Liver (tissue), 9 donors: Measurements from ENCODE around the gene GART. TPM values are rescaled to one million over a fixed set of nuclear protein-coding genes. Genes with fewer than 3 reads are reported as not detected.

ENCODE experiments used
- DNase-seq: peaks from one replicate; pipeline ENCODE4 v3.0.0-alpha.2; 2017; ENCODE audit warnings: low spot score
- H3K27ac ChIP-seq, 2 donors: one replicate each; pipeline ENCODE4 v1.7.0; 2013; ENCODE audit warnings: inconsistent platforms in 2 of 2, low read length in 2 of 2, control low read depth in 1 of 2, low read depth in 1 of 2, mild to moderate bottlenecking in 1 of 2
- H3K27me3 ChIP-seq, 4 donors: one replicate each; pipeline versions ENCODE4 v1.6.1 to v1.7.0; 2013; ENCODE audit warnings: low read length in 3 of 4, inconsistent platforms in 1 of 4, mild to moderate bottlenecking in 1 of 4, moderate library complexity in 1 of 4; ENCODE audit not compliant: control insufficient read depth in 4 of 4, insufficient read depth in 4 of 4
- H3K36me3 ChIP-seq, 4 donors: one replicate each; pipeline versions ENCODE4 v1.6.1 to v1.7.0; 2013; ENCODE audit warnings: low read length in 3 of 4, mild to moderate bottlenecking in 3 of 4, low read depth in 1 of 4, moderate library complexity in 1 of 4; ENCODE audit not compliant: control insufficient read depth in 4 of 4, insufficient read depth in 3 of 4
- H3K4me1 ChIP-seq, 4 donors: one replicate each; pipeline versions ENCODE4 v1.6.1 to v1.7.0; 2013; ENCODE audit warnings: low read length in 3 of 4, mild to moderate bottlenecking in 3 of 4, moderate library complexity in 1 of 4; ENCODE audit not compliant: control insufficient read depth in 4 of 4, insufficient read depth in 4 of 4
- H3K4me3 ChIP-seq, 3 donors: one replicate each; pipeline versions ENCODE4 v1.6.1 to v1.7.0; 2013; ENCODE audit warnings: low read length in 3 of 3, control low read depth in 1 of 3, low read depth in 1 of 3, mild to moderate bottlenecking in 1 of 3
- H3K9ac ChIP-seq, 2 donors: one replicate each; pipeline ENCODE4 v1.7.0; 2013; ENCODE audit warnings: low read length in 2 of 2, mild to moderate bottlenecking in 2 of 2, moderate library complexity in 2 of 2, control low read depth in 1 of 2, low read depth in 1 of 2
- H3K9me3 ChIP-seq, 4 donors: one replicate each; pipeline versions ENCODE4 v1.6.1 to v1.7.0; 2013; ENCODE audit warnings: low read length in 3 of 4; ENCODE audit not compliant: control insufficient read depth in 4 of 4
- EGR1 ChIP-seq, 2 donors: IDR thresholded peaks; 2 replicates each; pipeline ENCODE4 v1.6.1; 2016 to 2018; ENCODE audit warnings: antibody characterized with exemption in 2 of 2, low read depth in 2 of 2
- FOXA1 ChIP-seq: IDR thresholded peaks from 2 replicates; pipeline ENCODE4 v1.6.1; 2016; ENCODE audit warnings: antibody characterized with exemption
- FOXA2 ChIP-seq: IDR thresholded peaks from 2 replicates; pipeline ENCODE4 v1.6.1; 2016; ENCODE audit warnings: antibody characterized with exemption
- GABPA ChIP-seq, 2 donors: IDR thresholded peaks in 1 of 2; conservative IDR thresholded peaks in 1 of 2; 2 replicates each; pipeline ENCODE4 v1.6.1; 2016; ENCODE audit warnings: antibody characterized with exemption in 2 of 2, mild to moderate bottlenecking in 1 of 2, moderate library complexity in 1 of 2
- HNF4A ChIP-seq, 2 donors: conservative IDR thresholded peaks; 2 replicates each; pipeline ENCODE4 v1.6.1; 2016; ENCODE audit warnings: antibody characterized with exemption in 2 of 2, mild to moderate bottlenecking in 2 of 2
- NR2F2 ChIP-seq: IDR thresholded peaks from 2 replicates; pipeline ENCODE4 v1.6.1; 2016; ENCODE audit warnings: antibody characterized with exemption
- RAD21 ChIP-seq, 2 donors: IDR thresholded peaks; 2 replicates each; pipeline ENCODE4 v1.6.1; 2016; ENCODE audit warnings: antibody characterized with exemption in 2 of 2, mild to moderate bottlenecking in 2 of 2
- REST ChIP-seq: IDR thresholded peaks from 2 replicates; pipeline ENCODE4 v1.6.1; 2016; ENCODE audit warnings: antibody characterized with exemption, mild to moderate bottlenecking
- RXRA ChIP-seq, 2 donors: IDR thresholded peaks; 2 replicates each; pipeline ENCODE4 v1.6.1; 2017 to 2018; ENCODE audit warnings: antibody characterized with exemption in 2 of 2, mild to moderate bottlenecking in 1 of 2
- SP1 ChIP-seq: IDR thresholded peaks from 2 replicates; pipeline ENCODE4 v1.6.1; 2018; ENCODE audit warnings: antibody characterized with exemption, mild to moderate bottlenecking
- WGBS: extraction: QIAGEN DNeasy Blood & Tissue Kit; methylation state at CpG from one replicate; pipeline ENCODE4 v1.1.7; 2013; 5-methylcytosine and 5-hydroxymethylcytosine counted together
- polyA plus RNA-seq, 2 donors: library from polyadenylated mRNA; stranded (reverse) in 1 of 2; unstranded in 1 of 2; fragments of 200-250 nt in 1 of 2; fragments of >200 nt in 1 of 2; fragmentation: Nextera tagmentation in 1 of 2; extraction: Ambion mirVana in 1 of 2; gene quantifications; one replicate each; pipeline versions ENCODE4 v1.2.1 to v1.2.3, GENCODE V29; 2013 to 2015
- total RNA-seq, 2 donors: library from RNA; depleted of rRNA; stranded (reverse); fragments of >200 nt; gene quantifications; one replicate each; pipeline ENCODE4 v1.2.3, GENCODE V29; 2014
- TF ChIP-seq, protein P1 (sequence below): IDR thresholded peaks from 2 replicates; pipeline ENCODE4 v1.6.1; 2016; ENCODE audit warnings: antibody characterized with exemption
- TF ChIP-seq, protein P2 (sequence below): IDR thresholded peaks from 2 replicates; pipeline ENCODE4 v1.6.1; 2016; ENCODE audit warnings: antibody characterized with exemption
- TF ChIP-seq, protein P3 (sequence below): fragments of 150-350 bp; IDR thresholded peaks from 2 replicates; pipeline ENCODE4 v1.5.1; 2017; ENCODE audit warnings: improper control_type of control experiment, low read depth, low read length; ENCODE audit not compliant: missing input control
- donor health status: healthy.
- donor health status: healthy.
- donor health status: healthy.
- donor health status: healthy.
- donor health status: healthy.

Gene GART
- total and polyA plus RNA-seq, 4 donors = 15.7 to 76.8 (median 32.0) TPM

GRCh38 chr21:33554982-33555344, 13.0 kb upstream of the GART start:
- TF ChIP-seq RXRA (IDR thresholded peaks at IDR 0.05) = no peak
- no peak for TF ChIP-seq SP1
- TF ChIP-seq, protein P1, sequence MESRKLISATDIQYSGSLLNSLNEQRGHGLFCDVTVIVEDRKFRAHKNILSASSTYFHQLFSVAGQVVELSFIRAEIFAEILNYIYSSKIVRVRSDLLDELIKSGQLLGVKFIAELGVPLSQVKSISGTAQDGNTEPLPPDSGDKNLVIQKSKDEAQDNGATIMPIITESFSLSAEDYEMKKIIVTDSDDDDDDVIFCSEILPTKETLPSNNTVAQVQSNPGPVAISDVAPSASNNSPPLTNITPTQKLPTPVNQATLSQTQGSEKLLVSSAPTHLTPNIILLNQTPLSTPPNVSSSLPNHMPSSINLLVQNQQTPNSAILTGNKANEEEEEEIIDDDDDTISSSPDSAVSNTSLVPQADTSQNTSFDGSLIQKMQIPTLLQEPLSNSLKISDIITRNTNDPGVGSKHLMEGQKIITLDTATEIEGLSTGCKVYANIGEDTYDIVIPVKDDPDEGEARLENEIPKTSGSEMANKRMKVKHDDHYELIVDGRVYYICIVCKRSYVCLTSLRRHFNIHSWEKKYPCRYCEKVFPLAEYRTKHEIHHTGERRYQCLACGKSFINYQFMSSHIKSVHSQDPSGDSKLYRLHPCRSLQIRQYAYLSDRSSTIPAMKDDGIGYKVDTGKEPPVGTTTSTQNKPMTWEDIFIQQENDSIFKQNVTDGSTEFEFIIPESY = no peak
- no peak for TF ChIP-seq RAD21 (IDR thresholded peaks at IDR 0.05)
- no peak for TF ChIP-seq NR2F2
- TF ChIP-seq, protein P2, sequence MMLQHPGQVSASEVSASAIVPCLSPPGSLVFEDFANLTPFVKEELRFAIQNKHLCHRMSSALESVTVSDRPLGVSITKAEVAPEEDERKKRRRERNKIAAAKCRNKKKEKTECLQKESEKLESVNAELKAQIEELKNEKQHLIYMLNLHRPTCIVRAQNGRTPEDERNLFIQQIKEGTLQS = no peak
- H3K27ac ChIP-seq = no peak overlapping the region
- H3K4me3 ChIP-seq = no peak overlapping the region
- no peak overlapping the region for H3K9ac ChIP-seq
- no peaks in the 10 kb centered on the region for H3K27me3 ChIP-seq
- no peak for DNase-seq
- H3K9me3 ChIP-seq = no peaks in the 10 kb centered on the region
- 98% methylated on average over 32 of the region's 32 CpGs for WGBS
- peaks cover 38 to 83% (median 81%) of the 10 kb centered on the region in 4 donors for H3K36me3 ChIP-seq
- H3K4me1 ChIP-seq = peaks cover 0 to 3% (median 0%) of the 10 kb centered on the region in 4 donors

- H3K4me1 ChIP-seq = peaks cover 0 to 3% (median 0%) of the 10 kb centered on the region in 4 donors
- 97% methylated on average over 18 of the region's 18 CpGs for WGBS
- H3K4me3 ChIP-seq = no peak overlapping the region
- no peak overlapping the region for H3K9ac ChIP-seq
- H3K9me3 ChIP-seq = no peaks in the 10 kb centered on the region
- H3K27ac ChIP-seq = no peak overlapping the region
- H3K27me3 ChIP-seq = no peaks in the 10 kb centered on the region
- TF ChIP-seq FOXA2 = no peak
- TF ChIP-seq HNF4A (conservative IDR thresholded peaks at IDR 0.05) = no peak
- TF ChIP-seq GABPA (IDR thresholded peaks at IDR 0.05 in 1 of 2, conservative IDR thresholded peaks at IDR 0.05 in 1 of 2) = no peak
- TF ChIP-seq REST = no peak
- TF ChIP-seq, protein P3, sequence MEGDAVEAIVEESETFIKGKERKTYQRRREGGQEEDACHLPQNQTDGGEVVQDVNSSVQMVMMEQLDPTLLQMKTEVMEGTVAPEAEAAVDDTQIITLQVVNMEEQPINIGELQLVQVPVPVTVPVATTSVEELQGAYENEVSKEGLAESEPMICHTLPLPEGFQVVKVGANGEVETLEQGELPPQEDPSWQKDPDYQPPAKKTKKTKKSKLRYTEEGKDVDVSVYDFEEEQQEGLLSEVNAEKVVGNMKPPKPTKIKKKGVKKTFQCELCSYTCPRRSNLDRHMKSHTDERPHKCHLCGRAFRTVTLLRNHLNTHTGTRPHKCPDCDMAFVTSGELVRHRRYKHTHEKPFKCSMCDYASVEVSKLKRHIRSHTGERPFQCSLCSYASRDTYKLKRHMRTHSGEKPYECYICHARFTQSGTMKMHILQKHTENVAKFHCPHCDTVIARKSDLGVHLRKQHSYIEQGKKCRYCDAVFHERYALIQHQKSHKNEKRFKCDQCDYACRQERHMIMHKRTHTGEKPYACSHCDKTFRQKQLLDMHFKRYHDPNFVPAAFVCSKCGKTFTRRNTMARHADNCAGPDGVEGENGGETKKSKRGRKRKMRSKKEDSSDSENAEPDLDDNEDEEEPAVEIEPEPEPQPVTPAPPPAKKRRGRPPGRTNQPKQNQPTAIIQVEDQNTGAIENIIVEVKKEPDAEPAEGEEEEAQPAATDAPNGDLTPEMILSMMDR = no peak
- no peak for TF ChIP-seq RAD21 (IDR thresholded peaks at IDR 0.05)
- TF ChIP-seq FOXA1 = no peak
- TF ChIP-seq, protein P1 = no peak
- no peak for TF ChIP-seq EGR1 (IDR thresholded peaks at IDR 0.05; ENCODE audit: low read depth in 2 of 2)
- TF ChIP-seq NR2F2 = no peak
- TF ChIP-seq, protein P2 = no peak
- DNase-seq = no peak
- H3K36me3 ChIP-seq = peaks cover 37 to 81% (median 80%) of the 10 kb centered on the region in 4 donors
Observed at GRCh38 chr21:33554236-33554981, 12.5 kb upstream of the GART start.
